K562 (cell line): ENCODE results near the gene PARP11.

Source experiments
- FOSL1 ChIP-seq: fragments of 200-800 bp; sonication (Bioruptor generic); conservative IDR thresholded peaks from 2 replicates; pipeline ENCODE4 v1.6.1; 2016; ENCODE audit warnings: missing genetic modification characterization, missing compliant biosample characterization
- SAFB2 ChIP-seq: fragments of 200-400 bp; formaldehyde crosslinking; IDR thresholded peaks from 2 replicates; pipeline ENCODE4 v1.6.1; 2018; ENCODE audit warnings: borderline replicate concordance, low read length, low read depth, moderate library complexity; ENCODE audit not compliant: severe bottlenecking
- SMAD3 ChIP-seq: fragments of 450-650 bp; formaldehyde crosslinking; conservative IDR thresholded peaks from 2 replicates; pipeline ENCODE4 v1.4.0; 2020; ENCODE audit warnings: mild to moderate bottlenecking
- SRSF9 ChIP-seq: fragments of 200-400 bp; formaldehyde crosslinking; IDR thresholded peaks from 2 replicates; pipeline ENCODE4 v1.6.1; 2017; ENCODE audit warnings: low read depth, low read length, borderline replicate concordance
- TBL1XR1 ChIP-seq, 2 experiments: IDR thresholded peaks; 2 replicates each; pipeline ENCODE4 v1.6.1; 2012; ENCODE audit warnings: improper control_type of control experiment in 2 of 2, low read length in 2 of 2, mild to moderate bottlenecking in 1 of 2
- ZNF175 ChIP-seq: fragments of 200-800 bp; sonication (Bioruptor generic); IDR thresholded peaks from 2 replicates; pipeline ENCODE4 v1.6.1; 2016; ENCODE audit warnings: low read depth, mild to moderate bottlenecking, missing genetic modification characterization, missing compliant biosample characterization
- ZNF311 ChIP-seq: fragments of 250-450 bp; sonication (Bioruptor Pico); IDR thresholded peaks from 2 replicates; pipeline ENCODE4 v1.4.0; 2020; ENCODE audit warnings: mild to moderate bottlenecking, moderate library complexity
- TF ChIP-seq, protein P1 (sequence below): sonication (generic); formaldehyde crosslinking; IDR thresholded peaks from 2 replicates; pipeline ENCODE4 v1.5.0; 2020; ENCODE audit warnings: missing genetic modification reagents
- TF ChIP-seq, protein P2 (sequence below): sonication (generic); formaldehyde crosslinking; IDR thresholded peaks from 2 replicates; pipeline ENCODE4 v1.9.0; 2022; ENCODE audit warnings: mild to moderate bottlenecking, missing genetic modification reagents
- TF ChIP-seq, protein P3 (sequence below): fragments of 450-650 bp; formaldehyde crosslinking; IDR thresholded peaks from 2 replicates; pipeline ENCODE4 v1.4.0; 2020; ENCODE audit warnings: mild to moderate bottlenecking, mixed read lengths

DNA sequence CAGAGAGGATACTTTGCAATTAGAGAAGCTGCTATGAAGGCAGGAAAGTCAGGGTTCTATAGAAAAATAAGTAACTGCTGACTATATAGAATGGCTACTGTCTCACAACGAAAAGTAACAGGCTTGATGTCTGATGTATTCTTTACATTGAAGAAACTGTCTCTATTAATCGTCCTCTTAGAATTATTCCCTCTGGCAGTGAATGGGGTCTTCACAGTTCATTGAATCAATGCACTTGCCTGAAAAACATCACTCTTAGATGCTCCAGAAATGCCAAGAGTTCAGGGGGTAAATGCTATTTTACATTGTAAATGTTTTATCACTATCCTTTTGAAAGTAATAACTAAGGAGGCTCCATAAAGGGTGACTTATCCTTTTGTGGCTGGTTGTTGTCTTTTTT is 82.6 kb downstream of the PARP11 start:
- no peak for TF ChIP-seq ZNF175 (CRISPR knock-in tag)
- TF ChIP-seq, protein P1, sequence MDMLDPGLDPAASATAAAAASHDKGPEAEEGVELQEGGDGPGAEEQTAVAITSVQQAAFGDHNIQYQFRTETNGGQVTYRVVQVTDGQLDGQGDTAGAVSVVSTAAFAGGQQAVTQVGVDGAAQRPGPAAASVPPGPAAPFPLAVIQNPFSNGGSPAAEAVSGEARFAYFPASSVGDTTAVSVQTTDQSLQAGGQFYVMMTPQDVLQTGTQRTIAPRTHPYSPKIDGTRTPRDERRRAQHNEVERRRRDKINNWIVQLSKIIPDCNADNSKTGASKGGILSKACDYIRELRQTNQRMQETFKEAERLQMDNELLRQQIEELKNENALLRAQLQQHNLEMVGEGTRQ (CRISPR knock-in tag) = no peak
- TF ChIP-seq, protein P2, sequence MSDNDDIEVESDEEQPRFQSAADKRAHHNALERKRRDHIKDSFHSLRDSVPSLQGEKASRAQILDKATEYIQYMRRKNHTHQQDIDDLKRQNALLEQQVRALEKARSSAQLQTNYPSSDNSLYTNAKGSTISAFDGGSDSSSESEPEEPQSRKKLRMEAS (CRISPR knock-in tag) = no peak
- TF ChIP-seq SRSF9 = no peak
- TF ChIP-seq SAFB2 = no peak
- TF ChIP-seq, protein P3, sequence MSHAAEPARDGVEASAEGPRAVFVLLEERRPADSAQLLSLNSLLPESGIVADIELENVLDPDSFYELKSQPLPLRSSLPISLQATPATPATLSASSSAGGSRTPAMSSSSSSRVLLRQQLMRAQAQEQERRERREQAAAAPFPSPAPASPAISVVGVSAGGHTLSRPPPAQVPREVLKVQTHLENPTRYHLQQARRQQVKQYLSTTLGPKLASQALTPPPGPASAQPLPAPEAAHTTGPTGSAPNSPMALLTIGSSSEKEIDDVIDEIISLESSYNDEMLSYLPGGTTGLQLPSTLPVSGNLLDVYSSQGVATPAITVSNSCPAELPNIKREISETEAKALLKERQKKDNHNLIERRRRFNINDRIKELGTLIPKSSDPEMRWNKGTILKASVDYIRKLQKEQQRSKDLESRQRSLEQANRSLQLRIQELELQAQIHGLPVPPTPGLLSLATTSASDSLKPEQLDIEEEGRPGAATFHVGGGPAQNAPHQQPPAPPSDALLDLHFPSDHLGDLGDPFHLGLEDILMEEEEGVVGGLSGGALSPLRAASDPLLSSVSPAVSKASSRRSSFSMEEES = no peak
- no peak for TF ChIP-seq TBL1XR1 (IDR thresholded peaks at IDR 0.05; ENCODE audit: low read length in 2 of 2)
- no peak for TF ChIP-seq SMAD3 (CRISPR knock-in tag)
- TF ChIP-seq FOSL1 (tag) = no peak
- TF ChIP-seq ZNF311 (CRISPR knock-in tag) = no peak
